GM21825 (cell line): ENCODE measurements around the gene MYL6B.

ENCODE experiments used
- ATAC-seq: cut with Tn5 transposase; IDR thresholded peaks from one replicate; pipeline ENCODE4 v1.9.1; 2021; ENCODE audit warnings: mild to moderate bottlenecking, moderate library complexity; ENCODE audit not compliant: unreplicated experiment

MYL6B gene

DNA sequence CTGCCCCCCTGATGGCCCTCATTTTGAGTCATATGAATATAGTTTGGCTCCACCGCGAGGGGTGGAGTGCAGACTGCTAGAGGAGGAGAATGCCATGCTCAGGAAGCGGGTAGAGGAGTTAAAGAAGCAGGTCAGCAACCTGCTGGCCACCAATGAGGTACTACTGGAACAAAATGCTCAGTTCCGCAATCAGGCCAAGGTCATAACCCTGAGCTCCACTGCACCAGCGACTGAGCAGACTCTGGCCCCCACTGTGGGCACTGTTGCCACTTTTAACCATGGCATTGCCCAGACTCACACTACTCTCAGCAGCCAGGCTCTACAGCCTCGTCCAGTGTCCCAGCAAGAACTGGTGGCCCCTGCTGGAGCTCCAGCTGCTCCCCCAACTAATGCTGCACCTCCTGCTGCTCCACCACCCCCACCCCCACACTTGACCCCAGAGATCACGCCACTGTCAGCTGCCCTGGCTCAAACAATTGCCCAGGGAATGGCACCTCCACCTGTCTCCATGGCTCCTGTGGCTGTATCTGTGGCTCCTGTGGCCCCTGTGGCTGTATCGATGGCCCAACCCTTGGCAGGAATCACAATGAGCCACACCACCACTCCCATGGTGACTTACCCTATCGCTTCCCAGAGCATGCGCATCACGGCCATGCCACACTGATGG is 31.1 kb upstream of the MYL6B start:
- no peak for ATAC-seq

DNA sequence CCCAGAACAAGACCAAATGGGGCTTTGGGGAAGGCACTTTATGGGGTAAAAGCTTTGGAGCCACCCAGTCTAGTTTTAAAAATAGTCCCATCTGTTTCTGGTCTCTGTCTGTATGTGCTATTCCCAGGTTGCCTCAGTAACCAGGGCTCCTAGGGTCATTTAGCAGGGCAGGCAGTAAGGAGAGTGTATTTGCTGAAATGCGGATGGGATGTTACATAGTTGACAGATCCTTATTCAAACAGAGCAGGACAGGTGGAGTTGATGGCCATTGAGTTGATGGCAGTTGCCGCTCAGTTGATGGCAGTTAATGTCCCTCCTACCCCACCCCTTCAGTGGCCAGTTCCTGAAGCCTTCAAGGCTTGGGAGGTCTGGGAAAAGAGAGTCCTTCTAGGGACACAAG is 29.8 kb upstream of the MYL6B start:
- ATAC-seq, result no peak

DNA sequence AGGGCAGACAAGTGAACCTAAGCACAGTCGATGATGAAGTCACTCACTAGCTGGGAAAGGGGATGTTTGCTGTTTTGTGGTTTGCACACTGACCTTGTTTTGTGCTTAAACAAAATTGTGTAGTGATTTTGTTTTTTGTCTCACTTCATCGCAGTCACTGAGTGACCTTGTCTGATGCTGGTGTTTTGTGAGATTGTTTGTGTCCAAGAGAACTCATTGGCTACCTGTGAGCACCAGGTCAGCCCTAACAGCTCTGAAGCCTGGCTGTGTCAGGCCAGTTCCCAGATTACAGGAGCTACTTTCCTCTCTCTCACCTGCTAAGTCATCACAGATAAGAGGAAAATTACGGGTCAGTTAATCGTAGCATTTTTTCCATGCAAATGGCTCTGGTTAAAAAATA is 28.3 kb upstream of the MYL6B start:
- no peak for ATAC-seq

DNA sequence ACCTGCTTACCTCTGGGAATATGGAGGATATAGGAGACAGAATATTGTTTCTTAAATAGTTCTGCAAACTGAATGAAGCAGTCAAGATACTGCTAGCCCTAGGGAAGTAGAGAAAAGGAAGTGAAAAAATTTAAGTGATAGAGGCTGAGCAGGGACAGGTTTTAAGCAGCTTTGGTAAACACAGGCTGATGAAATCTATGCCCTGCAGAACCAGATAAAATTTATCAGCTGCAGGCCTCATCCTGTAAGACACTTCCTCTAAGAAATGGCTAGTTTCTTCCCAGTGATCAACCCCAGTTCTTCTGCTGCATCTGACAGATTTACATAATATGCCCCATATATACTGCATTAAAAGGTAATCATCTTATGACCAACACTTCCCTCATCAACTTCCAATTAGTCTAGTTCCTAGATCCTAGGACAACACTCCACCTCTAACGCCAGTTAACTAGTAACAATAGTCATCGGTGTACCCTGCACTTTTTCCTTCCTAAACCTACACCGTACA is 25.6 kb upstream of the MYL6B start:
- no peak for ATAC-seq

DNA sequence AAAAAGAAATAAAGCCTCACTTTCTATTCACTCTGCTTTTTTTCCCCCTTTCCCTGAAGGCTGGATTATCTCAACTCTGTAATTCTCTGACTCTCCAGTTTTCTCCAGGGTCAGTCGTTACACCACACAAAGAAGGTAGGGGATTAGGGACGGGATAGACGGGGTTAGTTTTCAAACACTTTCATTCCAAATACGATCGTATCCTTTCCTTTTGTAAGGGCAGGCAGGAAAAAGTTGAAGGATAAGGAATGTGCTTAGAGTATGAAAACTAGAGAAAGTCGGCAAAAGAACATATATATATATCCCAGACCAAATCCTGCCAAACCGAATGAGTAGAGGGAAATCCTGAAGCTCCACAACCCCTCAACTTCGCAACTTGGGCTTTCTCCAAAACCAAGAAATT is 24.9 kb upstream of the MYL6B start:
- no peak for ATAC-seq

DNA sequence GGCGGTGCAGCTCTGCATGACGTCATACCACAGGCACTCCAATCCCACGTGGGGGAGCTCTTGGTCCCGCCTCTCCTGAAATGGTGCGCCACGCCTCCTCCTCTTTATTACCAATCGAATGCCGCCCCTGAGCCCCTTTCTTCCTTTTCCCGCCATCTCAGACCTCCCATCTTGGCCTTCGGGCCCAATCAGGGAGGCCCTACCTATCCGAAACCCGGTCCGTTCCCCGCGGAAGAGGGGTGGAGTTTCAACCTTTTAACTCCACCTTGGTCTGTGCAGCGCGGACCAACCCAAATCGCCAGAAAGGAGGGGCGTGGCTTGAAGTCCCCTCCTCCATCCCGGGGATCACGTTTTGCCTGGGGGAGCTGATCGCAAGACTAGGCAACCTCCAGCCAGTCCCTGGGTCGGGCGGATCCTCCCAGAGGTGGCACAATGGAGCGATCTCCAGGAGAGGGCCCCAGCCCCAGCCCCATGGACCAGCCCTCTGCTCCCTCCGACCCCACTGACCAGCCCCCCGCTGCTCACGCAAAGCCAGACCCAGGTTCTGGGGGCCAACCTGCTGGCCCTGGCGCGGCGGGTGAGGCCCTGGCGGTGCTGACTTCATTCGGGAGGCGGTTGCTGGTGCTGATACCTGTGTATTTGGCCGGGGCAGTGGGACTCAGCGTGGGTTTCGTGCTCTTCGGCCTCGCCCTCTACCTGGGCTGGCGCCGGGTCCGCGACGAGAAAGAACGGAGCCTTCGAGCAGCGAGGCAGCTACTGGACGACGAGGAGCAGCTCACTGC is 24.3 kb upstream of the MYL6B start, which contains the start of gene ESYT1:
ESYT1 (plus strand) TSS at position 380 of the 782 bp plus-strand sequence; CDS start at position 433, 53 bp downstream.
- peak; percentile 88 for ATAC-seq

DNA sequence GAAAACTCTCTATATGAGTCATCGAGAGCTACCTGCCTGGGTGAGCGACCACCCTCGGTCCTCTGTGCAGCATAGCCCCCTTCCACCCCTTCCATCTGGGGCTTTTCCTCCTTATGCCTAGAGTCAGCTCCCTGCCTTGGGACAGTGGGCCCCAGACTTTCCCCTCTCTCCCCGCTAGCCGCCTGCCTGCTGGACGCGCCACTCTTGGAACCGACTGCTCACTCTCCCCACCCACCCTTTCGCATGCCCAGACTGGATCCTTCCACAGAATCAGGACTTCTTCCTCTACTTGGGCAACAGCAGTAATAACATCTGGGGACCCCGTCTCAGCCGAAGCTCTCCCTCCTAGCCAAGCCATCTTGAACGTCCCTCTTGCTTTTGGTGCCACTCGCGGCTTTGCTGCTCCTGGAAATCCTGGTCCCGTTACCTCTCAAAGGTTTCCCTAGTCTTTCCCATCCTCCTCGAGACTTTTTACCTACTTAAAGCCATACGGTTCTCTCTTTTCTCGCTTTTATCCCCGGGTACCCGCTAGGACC is 23.6 kb upstream of the MYL6B start:
- ATAC-seq, result no peak

DNA sequence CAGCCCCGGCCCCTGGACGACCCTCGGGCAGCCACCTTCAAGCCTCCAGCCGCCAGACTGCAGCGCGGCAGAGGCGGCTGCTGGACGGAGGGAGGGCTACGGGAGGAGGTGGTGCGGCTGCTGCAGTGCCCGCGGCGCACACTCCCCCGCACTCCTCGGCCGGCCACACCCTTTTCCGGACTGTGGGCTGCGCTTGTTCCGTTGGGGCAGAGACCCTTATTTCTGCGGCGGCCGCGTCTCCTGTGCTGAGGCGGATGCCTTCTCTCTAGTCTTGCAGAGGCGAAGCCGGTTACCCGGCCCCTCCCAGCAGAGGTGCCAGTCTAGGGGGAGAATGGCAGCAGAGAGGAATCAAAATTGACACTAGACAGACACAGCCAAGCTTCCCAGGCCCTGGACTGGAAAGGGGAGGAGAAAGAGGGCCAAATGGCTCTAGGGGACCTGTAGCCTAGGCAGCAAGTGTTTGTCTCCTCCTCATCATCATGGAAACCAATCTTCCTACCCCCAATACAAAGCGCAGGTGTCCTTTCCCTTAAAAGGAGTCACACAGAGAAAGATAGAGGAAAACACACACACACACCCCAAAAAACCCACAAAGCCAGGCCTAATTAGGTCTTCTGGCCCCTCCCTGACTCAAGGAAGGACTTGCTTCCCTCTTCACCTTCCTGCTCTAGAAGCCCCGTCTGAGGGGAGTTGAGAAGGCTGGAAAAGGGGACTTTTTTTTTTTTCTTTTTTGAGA is 23.0 kb upstream of the MYL6B start:
- no peak for ATAC-seq

DNA sequence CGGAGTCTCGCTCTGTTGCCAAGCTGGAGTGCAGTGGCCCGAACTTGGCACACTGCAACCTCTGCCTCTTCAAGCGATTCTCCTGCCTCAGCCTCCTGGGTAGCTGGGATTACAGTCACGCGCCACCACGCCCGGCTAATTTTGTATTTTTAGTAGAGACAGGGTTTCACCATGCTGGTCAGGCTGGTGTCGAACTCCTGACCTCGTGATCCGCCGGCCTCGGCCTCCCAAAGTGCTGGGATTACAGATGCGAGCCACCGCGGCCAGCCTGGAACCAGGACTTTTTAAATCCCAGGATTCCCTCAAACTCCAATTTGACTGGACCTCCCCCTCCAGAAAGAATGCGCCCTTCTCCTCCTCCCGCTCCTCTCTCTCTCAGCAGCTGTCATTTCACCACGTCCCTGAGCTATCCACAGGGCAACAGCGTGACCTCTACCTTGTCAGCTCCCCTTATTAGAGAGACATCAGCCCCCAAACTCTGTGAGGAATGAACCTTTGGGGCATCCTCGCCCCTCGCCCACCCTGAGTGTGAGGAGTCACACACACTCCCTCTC is 22.4 kb upstream of the MYL6B start:
- no peak for ATAC-seq

DNA sequence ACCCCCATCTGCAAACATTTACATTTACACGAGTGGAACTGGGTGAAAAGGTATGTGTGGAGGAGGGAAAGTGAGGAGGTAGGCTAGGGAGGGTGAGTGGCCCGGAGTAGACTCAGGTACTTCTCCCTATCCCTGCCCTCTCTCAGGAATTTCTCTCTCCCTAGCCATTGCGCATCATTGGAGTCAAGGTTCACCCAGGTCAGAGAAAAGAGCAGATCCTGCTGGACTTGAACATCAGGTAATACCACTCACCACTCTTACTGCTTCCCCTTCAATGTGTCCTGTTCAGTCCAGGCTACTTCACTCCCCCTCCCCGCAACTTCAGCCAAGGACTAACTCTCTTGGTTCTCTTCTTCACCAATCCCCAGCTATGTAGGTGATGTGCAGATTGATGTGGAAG is 21.5 kb upstream of the MYL6B start:
- ATAC-seq, result no peak

DNA sequence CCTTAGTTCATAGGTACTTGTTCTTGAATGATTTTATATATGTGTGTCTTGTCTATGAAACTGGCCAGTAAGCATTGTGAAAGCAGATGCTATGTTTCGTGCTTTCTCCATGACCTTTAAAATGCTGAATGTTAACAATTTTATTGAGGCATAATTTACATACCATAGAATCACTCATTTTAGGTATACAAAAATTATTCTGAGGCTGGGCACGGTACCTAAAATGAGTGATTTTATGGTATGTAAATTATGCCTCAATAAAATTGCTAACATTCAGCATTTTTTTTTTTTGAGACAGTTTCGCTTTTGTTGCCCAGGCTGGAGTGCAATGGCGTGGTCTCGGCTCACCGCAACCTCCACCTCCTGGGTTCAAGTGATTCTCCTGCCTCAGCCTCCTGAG is 17.5 kb upstream of the MYL6B start:
- ATAC-seq, result no peak

DNA sequence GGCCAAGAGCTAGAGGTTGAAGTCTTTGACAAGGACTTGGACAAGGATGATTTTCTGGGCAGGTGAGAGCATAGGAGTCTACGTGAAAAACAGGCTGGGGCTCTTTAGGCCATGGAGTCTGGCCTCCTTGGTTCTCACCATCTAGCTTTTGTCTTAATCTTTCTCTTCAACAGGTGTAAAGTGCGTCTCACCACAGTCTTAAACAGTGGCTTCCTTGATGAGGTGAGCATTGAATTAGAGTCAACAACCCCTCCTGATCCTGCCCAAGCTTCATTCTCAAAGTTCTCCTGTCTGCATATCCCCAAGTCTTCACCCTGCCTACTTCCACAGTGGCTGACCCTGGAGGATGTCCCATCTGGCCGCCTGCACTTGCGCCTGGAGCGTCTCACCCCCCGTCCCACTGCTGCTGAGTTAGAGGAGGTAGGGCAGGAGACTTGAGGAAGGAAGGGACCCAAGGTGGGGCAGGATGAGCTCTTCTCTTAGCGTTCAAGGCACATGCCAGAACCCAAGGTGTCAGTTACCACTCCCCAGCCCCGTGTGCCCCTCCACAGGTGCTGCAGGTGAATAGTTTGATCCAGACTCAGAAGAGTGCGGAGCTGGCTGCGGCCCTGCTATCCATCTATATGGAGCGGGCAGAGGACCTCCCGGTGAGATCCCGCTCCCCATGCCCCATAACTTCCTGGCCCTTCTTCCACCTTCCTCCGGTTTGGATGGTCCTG is 14.4 kb upstream of the MYL6B start:
- no peak for ATAC-seq

DNA sequence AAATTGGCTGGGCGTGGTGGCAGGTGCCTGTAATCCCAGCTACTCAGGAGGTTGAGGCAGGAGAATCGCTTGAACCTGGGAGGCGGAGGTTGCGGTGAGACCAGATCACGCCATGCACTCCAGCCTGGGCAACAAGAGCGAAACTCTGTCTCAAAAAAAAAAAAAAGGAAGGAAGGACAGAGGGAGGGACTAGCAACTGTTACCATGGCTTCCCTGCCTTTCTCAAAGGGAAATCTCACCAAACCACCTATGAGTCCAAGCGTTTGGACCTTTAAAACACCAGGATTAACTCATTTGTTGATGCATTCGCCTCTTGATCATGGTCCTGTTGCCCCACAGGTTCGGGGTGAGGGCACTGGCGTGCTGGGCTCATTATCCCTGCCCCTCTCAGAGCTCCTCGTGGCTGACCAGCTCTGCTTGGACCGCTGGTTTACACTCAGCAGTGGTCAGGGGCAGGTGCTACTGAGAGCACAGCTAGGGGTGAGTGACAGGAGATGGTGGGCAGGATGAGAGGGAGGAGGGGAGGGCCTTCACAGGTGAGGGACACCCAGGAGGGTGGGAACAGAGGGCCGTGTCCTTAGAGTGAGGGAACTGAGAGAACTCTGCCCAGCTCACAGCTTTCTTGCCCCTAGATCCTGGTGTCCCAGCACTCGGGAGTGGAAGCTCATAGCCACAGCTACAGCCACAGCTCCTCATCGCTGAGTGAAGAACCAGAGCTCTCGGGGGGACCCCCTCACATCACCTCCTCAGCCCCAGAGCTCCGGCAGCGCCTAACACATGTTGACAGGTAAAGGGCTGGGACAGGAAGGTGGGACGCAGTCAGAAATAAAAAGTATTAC is 10.2 kb upstream of the MYL6B start:
- ATAC-seq, result no peak

DNA sequence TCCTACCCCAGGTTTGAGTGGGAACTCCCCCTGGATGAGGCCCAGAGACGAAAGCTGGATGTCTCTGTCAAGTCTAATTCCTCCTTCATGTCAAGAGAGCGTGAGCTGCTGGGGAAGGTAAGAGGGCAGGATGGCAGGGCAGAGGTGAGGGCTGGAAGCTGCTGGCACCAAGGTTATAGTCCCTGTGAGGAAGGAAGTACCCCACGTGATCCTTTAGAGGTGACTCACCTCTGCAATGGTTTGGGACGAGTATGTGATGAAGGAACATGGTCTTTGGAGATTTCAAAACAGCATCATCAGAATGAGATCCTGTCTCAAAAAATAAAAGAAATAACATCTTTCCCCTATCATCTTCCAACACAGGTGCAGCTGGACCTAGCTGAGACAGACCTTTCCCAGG is 9.2 kb upstream of the MYL6B start:
- no peak for ATAC-seq

DNA sequence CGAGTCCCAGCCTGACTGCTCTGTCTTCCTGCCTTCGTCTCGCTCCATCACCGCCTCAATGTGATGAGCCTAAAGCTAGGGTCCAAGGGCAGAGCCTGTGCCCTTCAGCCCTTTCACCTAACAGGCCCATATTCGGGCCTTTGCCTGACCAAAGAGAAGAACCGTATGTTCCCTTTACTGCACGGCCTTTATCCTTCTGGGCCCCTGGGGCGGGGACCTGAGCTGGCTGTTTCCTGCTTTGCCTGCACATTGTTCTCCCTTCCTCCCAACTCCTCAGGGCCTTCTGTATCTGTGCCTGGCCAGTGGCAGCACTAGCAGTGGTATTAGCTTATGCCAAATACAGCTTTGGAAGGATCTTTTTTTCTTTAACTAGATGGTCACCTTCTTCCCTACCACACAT is 8.5 kb upstream of the MYL6B start:
- no peak for ATAC-seq

DNA sequence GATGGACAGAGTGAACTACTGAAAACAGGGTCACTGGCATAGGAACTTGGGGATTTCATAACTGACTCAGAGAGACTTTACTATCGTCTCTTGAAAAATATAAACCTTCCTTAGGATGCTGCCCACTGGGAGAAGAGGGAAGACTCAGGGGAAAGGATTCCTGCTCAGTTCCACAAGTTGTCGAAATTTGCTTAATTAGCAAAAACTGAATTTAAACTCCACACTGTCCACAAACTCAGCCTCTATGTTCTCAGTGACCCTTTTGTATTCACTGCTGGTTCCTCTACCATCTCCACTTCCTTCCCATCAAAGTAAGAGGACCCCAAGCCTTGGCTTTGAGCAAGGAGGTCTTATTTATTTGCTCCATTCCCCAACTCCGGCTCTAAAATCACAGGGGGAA is 7.2 kb upstream of the MYL6B start:
- ATAC-seq, result no peak

DNA sequence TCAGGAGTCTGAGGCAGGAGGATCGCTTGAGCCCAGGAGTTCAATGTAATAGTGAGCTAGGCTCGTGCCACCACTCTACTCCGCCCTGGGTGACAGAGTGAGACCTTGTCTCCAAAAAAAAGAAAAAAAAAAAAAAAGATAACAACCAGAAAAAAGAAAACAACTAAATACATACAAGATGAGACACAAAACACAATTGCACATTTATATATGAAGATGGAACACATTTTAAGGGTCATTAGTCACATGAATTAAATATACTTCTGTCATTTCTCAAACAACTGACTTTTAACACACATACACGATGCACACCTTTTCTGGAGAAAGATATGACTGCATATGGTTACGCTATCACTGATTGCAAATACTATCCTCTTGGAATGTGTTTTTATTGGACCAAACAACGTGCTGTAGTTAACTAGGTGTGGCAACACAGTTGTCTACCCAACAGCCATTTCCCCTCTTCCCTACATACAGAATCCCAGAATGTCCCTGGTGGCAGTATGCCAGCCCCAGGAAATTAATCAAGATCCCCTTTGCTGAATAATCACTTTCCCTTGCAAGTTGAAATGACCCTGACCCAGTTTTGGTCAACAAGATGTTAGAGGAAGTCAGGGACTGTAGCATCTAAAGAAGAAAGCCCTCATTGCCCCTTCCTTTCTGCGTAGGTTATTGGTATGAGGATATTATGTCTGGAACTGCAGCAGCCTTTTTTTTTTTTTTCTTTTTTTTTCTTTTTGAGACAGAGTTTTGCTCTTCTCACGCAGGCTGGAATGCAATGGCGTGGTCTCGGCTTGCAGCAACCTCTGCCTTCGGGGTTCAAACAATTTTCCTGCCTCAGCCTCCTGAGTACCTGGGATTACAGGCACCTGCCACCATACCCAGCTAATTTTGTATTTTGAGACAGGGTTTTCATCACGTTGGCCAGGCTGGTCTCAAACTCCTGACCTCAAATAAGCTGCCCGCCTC is 5.6 kb upstream of the MYL6B start:
- ATAC-seq, result no peak

DNA sequence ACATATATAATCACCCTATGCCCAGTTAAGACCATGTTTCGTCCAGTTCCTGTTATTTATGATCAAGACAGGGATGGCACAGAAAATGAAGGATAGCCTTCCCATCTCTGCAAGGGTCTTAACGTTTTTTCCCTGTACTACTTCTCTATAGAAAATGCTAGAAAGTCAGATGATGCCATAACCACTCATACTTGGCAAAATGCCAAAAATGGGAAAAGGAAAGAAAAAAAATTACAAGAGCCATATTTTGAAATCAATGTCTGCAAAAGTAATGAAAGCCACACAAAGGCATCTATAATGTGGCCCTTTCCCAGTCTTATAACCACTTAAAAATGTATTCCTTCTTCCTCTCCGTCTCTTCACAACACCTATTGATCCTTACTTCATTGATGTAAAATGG is 1.8 kb upstream of the MYL6B start:
- no peak for ATAC-seq
